ENCODE results near the gene C4orf36.

C4orf36 gene

DNA sequence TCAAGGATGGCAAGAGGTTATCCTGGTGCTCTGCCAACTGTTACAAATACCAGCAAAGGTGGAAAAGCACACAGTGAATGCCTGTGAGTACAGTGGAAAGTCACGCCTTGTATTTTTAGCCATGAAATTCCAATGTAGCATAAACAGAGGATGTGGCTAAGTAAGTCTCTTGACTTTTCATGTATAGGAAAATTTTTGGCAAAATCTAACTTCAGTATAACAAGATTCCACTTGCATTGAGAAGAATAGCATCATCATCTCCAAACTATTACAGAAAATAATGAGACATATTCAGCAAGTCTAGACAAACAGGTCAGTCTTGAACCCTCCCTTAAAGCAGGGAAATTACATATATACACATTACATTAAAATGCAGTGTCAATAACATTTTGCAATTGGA is 50.9 kb downstream of the C4orf36 start:
- no peak for DNase-seq (ENCODE audit: extremely low spot score)
- POLR2A ChIA-PET = no interaction called here
- CTCF ChIA-PET = no interaction called here
- no peak for TF ChIP-seq SUZ12 (IDR thresholded peaks at IDR 0.05)
- no peak for TF ChIP-seq ZNF384 (IDR thresholded peaks at IDR 0.05)

DNA sequence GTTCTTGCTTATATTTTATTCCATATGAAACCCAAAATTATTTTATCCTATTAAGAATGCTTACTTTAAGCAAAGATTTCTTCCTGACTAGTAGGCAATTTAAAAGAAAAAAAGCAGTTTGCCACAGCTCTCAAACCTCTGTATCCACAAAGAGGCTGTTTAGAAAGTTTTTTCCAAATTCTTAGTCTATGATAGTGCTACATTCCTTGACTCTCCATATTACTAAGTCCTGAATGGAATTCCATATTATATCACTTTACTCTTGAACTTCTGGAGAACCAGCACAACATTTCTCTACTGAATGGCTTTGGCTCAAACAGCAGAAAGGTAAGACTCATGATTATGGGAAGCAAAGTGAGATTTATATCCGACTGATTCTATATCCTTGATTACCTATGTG is 51.4 kb downstream of the C4orf36 start:
- ChIA-PET CTCF (interaction anchor here (0.7 kb wide), 1 partner anchor 9 kb away, joined by 3 read pairs; no protein-coding TSS in a partner anchor), POLR2A (no interaction called here)
- TF ChIP-seq ZNF384 (IDR thresholded peaks at IDR 0.05) (no peak), HDGF (IDR thresholded peaks at IDR 0.05; ENCODE audit: borderline replicate concordance) (no peak), TARDBP (IDR thresholded peaks at IDR 0.05) (no peak), LEF1 (IDR thresholded peaks at IDR 0.05; ENCODE audit: borderline replicate concordance) (no peak), ARNT (IDR thresholded peaks at IDR 0.05) (no peak), NFRKB (IDR thresholded peaks at IDR 0.05) (no peak), SUZ12 (IDR thresholded peaks at IDR 0.05) (no peak), BHLHE40 (IDR thresholded peaks at IDR 0.05; ENCODE audit: borderline replicate concordance) (no peak), SP1 (IDR thresholded peaks at IDR 0.05) (no peak), PKNOX1 (IDR thresholded peaks at IDR 0.05) (no peak), CTBP1 (IDR thresholded peaks at IDR 0.05; ENCODE audit: borderline replicate concordance) (no peak), FOXK2 (IDR thresholded peaks at IDR 0.05) (no peak), L3MBTL2 (conservative IDR thresholded peaks at IDR 0.05) (no peak), ELF4 (IDR thresholded peaks at IDR 0.05) (no peak), FOXA1 (IDR thresholded peaks at IDR 0.05) (no peak), FOXM1 (IDR thresholded peaks at IDR 0.05; ENCODE audit: borderline replicate concordance) (no peak)
- DNase-seq (ENCODE audit: extremely low spot score) = no peak

GRCh38 chr4:86837691-86838503 is 54.3 kb downstream of the C4orf36 start:
- ChIA-PET POLR2A (no interaction called here), CTCF (no interaction called here)
- DNase-seq (ENCODE audit: extremely low spot score) = no peak
- TF ChIP-seq PKNOX1 (IDR thresholded peaks at IDR 0.05) (peak; percentile 48), TARDBP (IDR thresholded peaks at IDR 0.05) (no peak)

- ChIA-PET POLR2A (no interaction called here), CTCF (no interaction called here)
- TF ChIP-seq FOXK2 (IDR thresholded peaks at IDR 0.05) (no peak), BHLHE40 (IDR thresholded peaks at IDR 0.05; ENCODE audit: borderline replicate concordance) (no peak)
- no peak for DNase-seq (ENCODE audit: extremely low spot score)
Measured at GRCh38 chr4:86835677-86836076, 56.5 kb downstream of the C4orf36 start.

DNA sequence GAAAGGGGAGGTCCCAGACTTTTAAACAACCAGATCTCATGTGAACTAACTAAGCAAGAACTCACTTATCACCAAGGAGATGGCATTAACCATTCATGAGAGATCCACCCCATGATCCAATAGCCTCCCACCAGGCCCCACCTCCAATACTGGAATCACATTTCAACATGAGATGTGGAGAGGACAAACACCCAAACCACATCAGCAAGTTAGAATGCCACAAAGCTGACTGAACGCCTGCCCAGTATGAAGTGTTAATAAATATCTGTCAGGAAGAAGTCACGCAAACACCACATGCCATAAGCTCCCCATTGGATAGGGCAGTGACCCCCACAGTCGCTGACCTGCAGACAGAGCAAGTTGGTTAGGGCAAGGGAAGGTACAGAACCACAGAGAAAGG is 57.3 kb downstream of the C4orf36 start:
- POLR2A ChIA-PET = no interaction called here
- no peak for TF ChIP-seq CTBP1 (IDR thresholded peaks at IDR 0.05; ENCODE audit: borderline replicate concordance)
- DNase-seq (ENCODE audit: extremely low spot score) = no peak
- CTCF ChIA-PET = no interaction called here

GRCh38 chr4:86833615-86834014 is 58.6 kb downstream of the C4orf36 start:
- CTCF ChIA-PET = interaction anchor here (1.0 kb wide), 1 partner anchor 25 kb away, joined by 3 read pairs; no protein-coding TSS in a partner anchor

More at GRCh38 chr4:86833615-86834014, 58.6 kb downstream of the C4orf36 start:
- POLR2A ChIA-PET = no interaction called here
- no peak for DNase-seq (ENCODE audit: extremely low spot score)
- TF ChIP-seq L3MBTL2 (conservative IDR thresholded peaks at IDR 0.05) = no peak
- TF ChIP-seq SP1 (IDR thresholded peaks at IDR 0.05) = no peak
- TF ChIP-seq SUZ12 (IDR thresholded peaks at IDR 0.05) = no peak
- no peak for TF ChIP-seq BHLHE40 (IDR thresholded peaks at IDR 0.05; ENCODE audit: borderline replicate concordance)
- TF ChIP-seq FOXM1 (IDR thresholded peaks at IDR 0.05; ENCODE audit: borderline replicate concordance) = no peak
- TF ChIP-seq PKNOX1 (IDR thresholded peaks at IDR 0.05) = no peak
- no peak for TF ChIP-seq FOXA1 (IDR thresholded peaks at IDR 0.05)
- TF ChIP-seq NFRKB (IDR thresholded peaks at IDR 0.05) = no peak
- TF ChIP-seq CTBP1 (IDR thresholded peaks at IDR 0.05; ENCODE audit: borderline replicate concordance) = no peak
- TF ChIP-seq FOXK2 (IDR thresholded peaks at IDR 0.05) = no peak
- TF ChIP-seq ELF4 (IDR thresholded peaks at IDR 0.05) = no peak
- no peak for TF ChIP-seq HDGF (IDR thresholded peaks at IDR 0.05; ENCODE audit: borderline replicate concordance)
- no peak for TF ChIP-seq TARDBP (IDR thresholded peaks at IDR 0.05)
- no peak for TF ChIP-seq ARNT (IDR thresholded peaks at IDR 0.05)
- no peak for TF ChIP-seq LEF1 (IDR thresholded peaks at IDR 0.05; ENCODE audit: borderline replicate concordance)
- TF ChIP-seq ZNF384 (IDR thresholded peaks at IDR 0.05) = no peak
